Activated naive CD4-positive, alpha-beta T cell (primary cell): ENCODE results near the gene LRRC51.
"Not testable (repeated sequence)": the region's sequence is repeated elsewhere in the genome, so short reads cannot be mapped to it uniquely, and the experiment has no call there.

ENCODE experiments used
- DNase-seq, 4 experiments: peaks; one replicate each; lab custom pipeline; 2025; lab: John Stamatoyannopoulos, UW

The LRRC51 gene

DNA sequence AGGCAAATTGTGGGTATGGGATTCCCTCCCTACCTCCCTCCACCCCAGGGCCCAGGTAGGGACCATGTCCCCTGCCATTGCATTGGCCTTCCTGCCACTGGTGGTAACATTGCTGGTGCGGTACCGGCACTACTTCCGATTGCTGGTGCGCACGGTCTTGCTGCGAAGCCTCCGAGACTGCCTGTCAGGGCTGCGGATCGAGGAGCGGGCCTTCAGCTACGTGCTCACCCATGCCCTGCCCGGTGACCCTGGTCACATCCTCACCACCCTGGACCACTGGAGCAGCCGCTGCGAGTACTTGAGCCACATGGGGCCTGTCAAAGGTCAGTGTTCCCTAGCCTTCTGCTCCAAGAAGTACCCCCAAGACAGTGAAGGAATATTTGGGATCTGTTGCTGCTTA lies 25.2 kb downstream of the LRRC51 start, which contains the start of gene TOMT:
Gene TOMT (plus strand): TSS at position 37 of the 400 bp plus-strand sequence. CDS start 28 bp downstream, at position 65.
- DNase-seq = no peak

DNA sequence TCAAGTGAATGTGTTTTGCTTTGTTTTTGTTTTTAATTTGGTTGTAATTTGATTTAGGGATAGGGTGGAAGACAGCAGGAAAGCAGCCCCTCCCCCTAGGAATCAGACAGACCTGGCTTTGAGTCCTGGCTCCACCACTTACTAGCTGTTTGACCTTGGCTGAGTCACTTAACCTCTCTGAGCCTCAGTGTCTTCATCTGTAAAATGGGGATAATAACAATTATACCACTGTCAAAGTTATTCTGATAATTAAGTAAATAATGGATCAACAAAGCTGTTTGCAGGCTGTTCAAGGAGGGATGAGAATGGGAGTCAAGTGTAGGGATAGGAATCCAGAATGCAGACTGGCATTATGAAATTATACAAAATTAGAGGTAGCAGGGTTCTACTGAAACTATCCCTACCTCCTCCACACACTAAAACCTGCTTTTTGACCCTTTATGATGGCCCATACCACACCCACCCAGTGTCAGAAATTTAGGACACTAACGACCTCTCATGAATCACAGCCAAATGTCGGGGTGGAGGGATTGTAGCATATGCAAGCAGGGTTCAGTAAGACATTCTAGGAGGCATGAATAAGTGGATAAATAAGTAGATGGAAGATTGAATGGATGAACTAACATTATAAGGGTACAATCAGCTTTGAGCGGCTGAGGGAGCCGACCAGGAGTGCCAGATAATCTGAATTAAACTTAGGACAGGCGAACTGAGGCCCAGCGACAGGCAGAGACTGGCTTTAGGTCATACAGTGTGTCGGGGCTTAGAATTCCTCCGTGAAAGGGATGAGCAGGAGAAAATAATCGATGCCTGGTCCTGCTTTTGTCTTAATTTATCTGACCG lies 30.9 kb downstream of the LRRC51 start:
- no peak for DNase-seq

DNA sequence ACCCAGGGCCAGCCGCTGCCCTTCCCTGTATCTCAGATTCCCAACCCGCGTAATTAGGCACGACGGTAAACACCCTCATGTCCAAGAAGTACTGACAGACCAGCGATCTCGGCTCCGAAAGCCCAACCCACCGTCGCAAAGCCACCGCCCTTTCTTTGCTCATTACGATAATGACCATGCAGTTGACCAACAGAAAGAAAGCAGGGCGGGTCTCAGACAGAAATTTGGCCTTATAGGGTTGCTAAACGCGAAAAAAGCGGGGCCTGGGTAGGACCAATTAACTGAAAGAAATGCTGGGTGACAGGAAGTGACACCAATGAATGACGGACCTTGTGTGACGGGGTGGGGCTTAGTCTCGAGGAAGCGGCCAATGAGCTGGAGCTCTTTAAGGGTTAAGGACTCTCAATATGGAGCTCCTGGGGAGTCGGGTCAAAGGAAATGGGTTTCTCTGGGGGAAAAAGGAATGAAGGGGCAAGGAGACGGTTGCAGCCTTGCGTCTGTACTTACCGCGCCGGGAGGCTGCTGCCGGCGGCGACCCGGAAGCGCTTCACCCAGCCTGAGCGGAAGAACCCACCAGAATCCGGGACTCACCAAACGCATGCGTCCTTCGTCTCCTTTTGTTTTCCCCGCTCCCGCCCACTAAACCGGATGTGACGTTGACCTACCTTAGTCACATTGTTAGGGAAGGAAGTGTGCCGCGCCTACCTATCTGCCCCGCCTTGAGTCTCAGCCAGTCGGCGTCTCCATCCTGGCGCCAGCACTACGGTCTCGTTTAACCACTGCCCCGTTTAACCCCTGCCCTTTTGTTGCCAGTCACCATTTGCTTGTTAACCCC lies 31.7 kb downstream of the LRRC51 start, which contains the start of gene ANAPC15:
Gene ANAPC15 (minus strand): TSS at position 553 of the 835 bp plus-strand sequence. CDS start 1,419 bp downstream, outside the sequence.
- DNase-seq = peak; percentile 85 to 93 (median 90)

DNA sequence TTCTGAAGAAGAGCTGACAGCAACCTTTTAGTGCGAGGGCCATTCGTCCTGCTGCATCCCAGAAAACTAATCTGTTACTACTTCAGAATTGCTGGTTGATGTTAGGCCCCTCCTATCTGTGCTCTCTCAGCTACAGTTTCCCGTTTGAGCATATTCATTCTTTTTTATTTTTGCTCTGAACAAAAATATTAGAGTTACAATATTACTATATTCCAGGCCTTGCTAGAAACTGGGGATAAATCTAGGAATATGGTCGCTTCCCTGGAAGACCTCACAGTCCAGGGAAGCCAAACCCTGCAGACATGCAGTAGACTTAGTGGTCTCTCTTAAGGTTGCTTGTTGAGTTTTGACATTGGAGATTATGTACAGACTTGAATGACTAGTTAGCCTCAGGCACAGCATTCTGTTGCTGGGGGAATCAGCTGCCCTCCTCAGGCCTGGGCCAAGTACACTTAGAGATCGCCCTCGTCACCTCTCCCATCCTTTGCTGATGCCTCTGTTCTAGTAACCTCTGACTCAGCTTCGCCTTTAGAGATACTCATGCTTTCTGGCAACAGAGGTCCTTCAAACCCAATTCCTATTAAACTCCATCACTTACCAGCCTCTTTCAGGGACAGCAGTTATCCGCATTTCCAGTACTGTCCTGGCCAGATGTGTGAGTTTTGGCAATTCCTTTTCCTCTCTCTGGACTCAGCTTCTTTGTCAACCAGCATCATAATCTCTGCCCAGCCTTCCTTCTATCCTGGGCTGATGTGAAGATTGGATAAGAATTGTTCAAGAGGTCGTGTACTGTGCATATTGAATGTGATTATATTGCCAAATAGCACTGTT lies 32.5 kb downstream of the LRRC51 start:
- DNase-seq = no peak

DNA sequence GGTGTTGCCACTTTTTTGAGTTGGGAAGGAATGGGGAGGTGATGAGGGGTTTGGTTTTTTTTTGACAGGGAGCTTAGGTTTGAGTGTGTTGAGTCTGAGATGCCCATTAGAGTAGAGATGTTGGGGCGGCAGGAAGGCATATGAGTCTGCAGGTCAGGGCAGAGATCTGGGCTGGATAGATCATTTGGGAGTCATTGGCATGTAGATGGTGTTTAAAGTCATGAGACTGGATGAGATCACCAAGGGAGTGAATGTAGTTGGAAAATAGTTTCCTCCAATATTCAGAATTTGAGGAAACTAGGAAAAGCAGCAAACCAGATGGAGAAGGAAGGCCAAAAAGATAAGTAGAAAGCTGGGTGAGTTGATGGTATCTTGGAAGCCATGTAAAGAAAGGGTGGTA lies 33.9 kb downstream of the LRRC51 start:
- no peak for DNase-seq

DNA sequence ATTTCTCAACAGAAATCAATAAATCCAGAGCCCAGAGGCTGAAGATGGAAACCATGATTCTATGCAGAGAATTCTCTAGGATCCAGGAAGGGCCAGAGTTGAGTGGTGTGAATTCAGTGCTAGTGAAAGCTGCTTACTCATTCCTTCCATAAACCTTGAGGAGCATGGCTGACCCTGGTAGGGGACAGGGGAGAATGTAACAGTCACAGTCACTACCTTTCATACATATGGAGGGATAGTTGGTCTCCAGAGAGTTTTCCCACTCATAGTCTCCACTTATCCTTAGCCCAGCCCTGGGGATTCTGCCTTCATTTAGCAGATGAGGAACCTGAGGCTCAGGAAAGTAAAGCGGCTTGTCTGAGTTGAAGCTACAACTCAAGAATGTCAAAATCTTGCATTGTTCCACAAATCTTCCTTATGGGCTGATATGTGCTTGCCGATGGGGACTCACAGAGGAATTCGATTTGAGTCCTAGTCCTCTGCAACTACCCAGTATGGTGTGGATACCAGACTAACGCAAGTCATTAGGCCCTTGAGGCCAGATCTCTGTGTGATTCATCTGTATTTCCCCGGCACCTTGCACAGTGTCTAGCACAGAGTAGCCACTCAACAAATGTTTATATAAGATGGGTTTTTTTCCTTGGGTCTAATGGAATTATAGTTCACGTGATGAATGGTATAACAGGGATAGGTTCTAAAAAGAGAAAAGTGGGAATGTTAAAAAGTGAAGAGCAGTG lies 35.5 kb downstream of the LRRC51 start:
- no peak for DNase-seq

DNA sequence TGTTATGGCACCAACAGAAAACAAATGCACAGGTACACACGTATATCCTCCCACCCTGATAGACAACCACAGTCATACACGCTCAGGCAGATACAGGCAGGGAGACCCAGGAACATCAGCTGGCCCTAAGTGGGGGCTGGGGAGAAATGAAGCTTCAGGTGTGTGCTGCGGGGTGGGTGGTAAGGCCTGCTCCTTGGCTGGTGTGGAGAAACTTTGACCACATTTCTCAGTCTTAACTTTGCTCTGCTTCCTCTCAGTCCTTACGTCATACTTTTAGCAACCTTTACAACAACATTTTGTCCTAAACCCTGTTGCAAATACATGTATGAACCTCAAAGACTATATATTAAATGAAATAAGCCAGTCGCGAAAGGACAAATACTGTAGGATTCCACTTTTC lies 38.5 kb downstream of the LRRC51 start:
- DNase-seq = no peak

DNA sequence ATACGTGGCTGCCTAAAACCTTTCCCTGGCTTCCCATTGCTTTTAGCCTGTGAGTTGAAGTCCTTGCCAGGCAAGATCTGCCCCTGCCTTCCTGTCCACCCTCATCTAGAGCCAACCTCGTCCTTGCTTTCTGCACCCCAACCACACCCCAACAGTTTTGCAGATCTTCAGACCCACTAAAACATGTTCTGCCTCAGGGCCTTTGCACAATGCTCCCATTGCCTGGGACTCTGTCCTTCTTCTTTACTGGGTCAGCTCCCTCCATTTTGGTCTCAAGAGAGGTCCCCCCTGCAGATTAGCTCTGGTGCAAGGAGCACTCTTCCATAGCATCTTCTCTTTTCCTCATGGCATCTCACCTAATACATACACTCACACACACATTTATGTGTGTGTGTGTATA lies 40.3 kb downstream of the LRRC51 start:
- no peak for DNase-seq

DNA sequence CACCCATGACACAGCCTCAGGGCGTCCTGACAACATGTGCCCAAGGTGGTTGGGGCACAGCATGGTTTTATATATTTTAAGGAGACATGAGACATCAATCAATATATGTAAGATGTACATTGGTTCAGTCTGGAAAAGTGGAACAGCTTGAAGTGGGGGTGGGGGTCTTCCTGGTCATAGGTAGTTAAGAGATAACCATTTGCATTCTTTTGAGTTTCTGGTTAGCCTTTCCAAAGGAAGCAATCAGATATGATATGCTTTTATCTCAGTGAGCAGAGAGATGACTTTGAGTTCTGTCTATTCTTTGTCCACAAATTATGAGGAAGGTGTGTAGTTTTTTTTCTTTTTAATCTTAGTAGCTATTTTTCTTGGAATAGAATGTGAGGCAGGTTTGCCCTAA lies 42.0 kb downstream of the LRRC51 start:
- DNase-seq = no peak

DNA sequence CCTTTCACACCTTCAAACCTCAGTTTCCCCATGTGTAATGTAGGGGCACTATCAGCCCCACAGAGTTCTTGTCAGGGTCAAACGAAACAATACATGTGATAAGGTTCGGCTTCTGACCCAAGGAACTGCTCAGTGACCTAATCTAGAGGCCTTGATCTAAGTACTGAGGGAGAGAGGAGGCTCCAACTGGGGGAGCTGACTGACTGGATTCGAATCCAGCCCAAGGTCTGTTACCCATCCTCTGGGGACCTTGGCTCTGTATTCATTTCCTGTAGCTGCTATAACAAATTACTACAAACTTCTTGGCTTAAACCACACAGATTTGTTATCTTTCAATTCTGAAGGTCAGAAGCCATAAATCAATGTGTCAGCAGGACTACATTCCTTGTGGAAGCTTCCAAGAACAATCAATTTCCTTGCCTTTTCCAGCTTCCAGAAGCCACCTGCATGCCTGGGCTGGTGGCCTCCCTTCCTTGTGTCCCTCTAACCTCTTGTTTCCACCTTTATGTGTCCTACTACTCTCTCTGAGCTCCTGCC lies 42.5 kb downstream of the LRRC51 start:
- no peak for DNase-seq

DNA sequence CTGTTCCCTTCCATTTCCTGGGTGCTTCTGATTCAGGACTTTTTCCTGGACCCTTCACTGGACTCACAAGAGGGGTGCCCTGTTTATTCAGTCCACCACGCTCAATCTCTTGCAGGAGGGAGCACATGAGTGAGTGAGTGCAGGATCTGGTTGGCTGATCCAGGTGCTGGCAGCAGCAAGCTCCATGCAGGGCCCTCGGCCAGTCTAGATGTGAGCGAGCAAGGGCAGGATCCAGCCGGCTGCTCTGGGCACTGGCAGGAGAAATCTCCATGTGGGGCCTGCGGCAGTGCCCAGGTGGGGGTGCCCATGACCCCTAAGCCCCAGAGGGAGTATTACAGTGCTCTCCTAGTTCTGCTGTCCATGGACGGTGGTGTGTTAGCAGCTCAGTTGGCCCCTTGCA lies 43.4 kb downstream of the LRRC51 start:
- no peak for DNase-seq

DNA sequence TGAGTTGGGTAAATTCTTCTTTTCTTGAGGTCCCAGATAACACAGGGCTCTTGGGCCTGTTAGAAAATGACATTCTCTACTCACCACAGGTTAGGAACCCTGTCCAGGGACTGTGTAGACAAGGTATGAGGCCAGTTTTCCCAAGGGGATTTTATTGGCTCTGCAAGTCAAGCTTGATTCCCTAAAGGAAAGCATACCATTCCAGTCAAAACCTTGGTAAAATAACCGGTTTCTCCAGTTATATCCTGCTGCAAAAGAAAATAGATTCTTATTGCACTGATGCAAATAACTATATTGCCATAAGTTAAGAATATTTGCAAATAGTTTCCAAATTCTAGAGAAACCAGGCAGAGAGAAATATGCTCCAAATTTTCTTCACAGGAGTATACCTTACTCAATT lies 45.3 kb downstream of the LRRC51 start:
- no peak for DNase-seq

DNA sequence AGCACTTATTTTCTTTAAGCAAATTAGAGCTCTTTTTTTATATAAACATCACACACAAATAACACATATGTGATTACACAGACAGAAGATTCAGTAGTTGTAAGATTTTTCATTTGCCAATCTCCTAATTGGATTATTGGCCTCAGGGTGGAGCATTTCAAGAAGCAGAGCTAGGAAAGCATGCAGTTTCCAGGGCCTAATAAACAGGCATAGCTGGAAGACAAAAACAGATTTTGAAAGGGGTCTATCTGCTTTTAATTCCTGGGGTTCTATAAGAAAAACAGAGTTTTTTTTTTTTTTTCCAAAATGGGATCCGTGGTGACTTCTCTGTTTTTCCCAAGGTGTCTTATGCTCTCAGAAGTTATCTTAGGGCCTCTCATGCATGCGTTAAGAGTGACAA lies 47.3 kb downstream of the LRRC51 start:
- no peak for DNase-seq

DNA sequence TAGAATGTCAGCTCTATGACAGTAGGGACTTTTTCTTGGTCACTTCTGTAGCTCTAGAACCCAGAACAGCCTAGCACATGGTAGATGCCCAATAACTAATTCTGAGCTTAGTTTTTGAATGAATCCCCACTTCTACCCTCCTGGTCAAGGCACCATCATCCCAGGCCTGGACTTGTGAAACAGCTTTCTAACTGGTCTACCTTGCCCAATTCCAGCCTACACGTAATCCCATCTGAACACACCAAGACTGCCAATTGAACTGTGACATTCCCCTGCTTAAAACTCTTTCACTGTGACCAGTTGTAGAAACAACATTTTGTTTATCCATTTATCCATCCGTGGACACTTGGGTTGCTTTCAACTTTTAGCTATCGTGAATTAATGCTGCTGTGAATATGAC lies 48.7 kb downstream of the LRRC51 start:
- DNase-seq = no peak

DNA sequence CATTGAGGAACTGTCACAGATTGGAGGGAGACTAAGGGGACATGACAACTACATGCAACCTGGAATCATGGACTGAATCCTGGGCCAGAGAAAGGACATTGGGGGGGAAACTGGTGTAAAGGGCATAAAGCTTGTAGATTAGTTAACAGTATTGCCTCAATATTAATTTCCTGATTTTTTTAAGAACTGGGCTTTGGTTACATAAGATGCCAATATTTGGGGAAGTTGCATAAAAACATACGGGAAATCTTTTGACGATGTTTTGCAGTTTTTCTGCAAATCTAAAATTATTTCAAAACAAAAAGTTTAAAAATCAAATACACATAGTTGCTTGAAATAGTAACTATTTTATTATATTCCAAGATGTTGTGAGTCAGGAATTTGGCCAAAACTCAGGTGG lies 52.0 kb downstream of the LRRC51 start:
- no peak for DNase-seq

DNA sequence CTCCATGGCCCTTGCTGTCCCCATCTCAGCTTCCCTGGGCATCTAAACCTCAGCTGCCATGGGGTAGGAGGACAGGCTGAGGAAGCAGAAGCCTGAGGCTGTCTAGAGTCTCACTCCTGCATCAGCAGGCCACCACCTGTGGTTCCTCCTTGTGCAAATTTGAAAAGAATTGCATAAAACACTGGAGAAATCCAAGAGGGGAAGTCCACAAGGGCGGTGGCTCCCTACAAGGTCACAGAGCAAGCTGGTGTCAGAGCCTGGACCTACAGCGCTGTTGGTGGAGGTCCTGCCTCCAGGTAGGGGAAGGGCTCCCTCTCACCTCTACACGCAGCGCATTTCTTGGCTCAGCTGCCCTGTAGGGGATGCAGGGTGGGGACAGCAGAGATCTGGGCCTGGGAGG lies 54.8 kb downstream of the LRRC51 start, which contains the start of gene FOLR3:
Gene FOLR3 (plus strand): TSS at position 253 of the 400 bp plus-strand sequence. CDS start 228 bp downstream, outside the sequence.
- DNase-seq = not testable (repeated sequence)

DNA sequence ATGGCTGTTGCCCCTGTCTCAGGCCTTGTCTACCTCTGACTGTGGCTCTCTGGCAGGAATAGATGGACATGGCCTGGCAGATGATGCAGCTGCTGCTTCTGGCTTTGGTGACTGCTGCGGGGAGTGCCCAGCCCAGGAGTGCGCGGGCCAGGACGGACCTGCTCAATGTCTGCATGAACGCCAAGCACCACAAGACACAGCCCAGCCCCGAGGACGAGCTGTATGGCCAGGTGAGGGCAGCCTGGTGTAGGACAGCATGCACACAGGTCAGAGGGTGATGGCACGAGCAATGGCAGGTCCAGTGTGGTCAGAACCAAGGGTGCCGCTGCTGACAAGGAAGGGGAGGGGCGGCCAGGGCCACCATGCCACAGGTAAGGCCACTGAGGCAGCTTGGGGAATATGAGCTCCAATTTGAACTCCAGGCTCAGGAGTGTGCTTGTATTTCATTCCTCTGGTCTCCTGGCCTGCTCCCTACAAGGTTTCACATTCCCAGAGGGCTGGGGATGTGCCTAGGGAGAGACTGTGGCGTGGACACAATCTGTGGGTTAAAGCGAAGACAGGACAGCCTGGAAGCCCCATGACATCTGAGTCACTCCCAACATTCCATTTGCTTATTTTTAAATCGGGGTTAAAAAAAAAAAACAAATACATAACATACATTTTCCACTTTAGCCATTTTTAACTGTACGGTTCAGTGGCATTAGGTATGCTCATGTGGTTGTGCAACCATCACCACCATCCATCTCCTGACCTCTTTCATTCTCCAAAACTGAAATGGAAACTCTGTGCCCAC lies 55.4 kb downstream of the LRRC51 start:
- DNase-seq = no peak

DNA sequence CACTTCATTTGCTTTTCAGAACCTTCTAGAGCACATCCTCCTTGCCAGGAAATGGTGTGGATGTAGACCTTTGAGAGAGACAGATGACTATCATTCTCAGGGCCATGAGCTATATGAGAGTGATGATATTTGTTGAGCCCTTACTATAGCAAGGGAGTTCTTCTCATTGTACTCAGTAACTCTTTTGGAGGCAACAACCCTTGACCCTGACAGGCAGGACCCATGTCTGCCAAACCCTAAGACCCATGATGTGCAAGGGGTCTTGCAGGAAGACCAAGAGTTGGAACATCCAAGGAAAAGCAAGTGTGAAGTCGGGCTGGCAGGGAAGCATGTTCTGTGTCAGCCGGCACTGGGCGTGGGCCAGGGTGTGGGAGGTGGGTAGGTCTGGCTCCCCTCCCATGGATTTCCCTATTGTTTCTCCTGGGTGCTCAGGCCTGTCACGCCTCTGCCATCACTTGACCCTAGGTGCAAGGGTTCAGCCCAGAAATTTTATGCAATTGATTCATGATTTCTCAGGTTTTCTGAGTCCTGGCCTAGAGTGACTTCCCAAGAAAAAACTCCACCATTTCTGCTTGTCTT lies 56.1 kb downstream of the LRRC51 start:
- no peak for DNase-seq

DNA sequence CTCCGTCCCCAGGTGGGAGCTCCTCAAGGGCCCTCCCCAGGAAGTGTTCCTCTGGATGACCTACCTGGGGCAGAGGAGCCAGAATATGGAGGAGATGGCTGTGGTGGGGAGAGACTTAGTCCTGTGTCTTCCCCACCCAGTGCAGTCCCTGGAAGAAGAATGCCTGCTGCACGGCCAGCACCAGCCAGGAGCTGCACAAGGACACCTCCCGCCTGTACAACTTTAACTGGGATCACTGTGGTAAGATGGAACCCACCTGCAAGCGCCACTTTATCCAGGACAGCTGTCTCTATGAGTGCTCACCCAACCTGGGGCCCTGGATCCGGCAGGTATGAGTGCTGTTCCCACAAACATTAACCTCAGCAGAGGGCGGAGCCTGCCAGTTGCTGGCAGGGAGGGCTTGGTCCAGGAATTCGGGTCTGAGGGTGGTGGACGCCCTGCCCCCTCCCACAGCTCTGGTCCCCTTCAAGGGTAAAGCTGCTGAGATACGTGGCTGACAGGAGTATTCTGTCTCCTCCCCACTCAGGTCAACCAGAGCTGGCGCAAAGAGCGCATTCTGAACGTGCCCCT lies 58.3 kb downstream of the LRRC51 start:
- no peak for DNase-seq
